Kidney epithelial cell (primary cell): Measurements from ENCODE around the gene WDR46. TPM values are rescaled to one million over a fixed set of nuclear protein-coding genes. Genes with fewer than 3 reads are reported as not detected.

Experiments used
- DNase-seq: peaks from one replicate; pipeline ENCODE4 v3.0.0-alpha.2; 2010; ENCODE audit warnings: low read depth
- H3K27me3 ChIP-seq: 2 replicates; pipeline ENCODE4 v1.6.0; 2011; ENCODE audit warnings: low read length; ENCODE audit not compliant: control insufficient read depth, insufficient read depth
- H3K36me3 ChIP-seq: 2 replicates; pipeline ENCODE4 v1.5.1; 2011; ENCODE audit warnings: low read length; ENCODE audit not compliant: control insufficient read depth, insufficient read depth
- H3K4me3 ChIP-seq: 2 replicates; pipeline ENCODE4 v1.5.1; 2011; ENCODE audit warnings: low read depth, mild to moderate bottlenecking, control low read depth, low read length
- CTCF ChIP-seq: IDR thresholded peaks from 2 replicates; pipeline ENCODE4 v1.5.1; 2011; ENCODE audit warnings: mild to moderate bottlenecking, moderate library complexity, low read length, control low read depth, inconsistent platforms; ENCODE audit not compliant: insufficient read depth, poor library complexity, severe bottlenecking
- total RNA-seq: library from RNA; depleted of rRNA; stranded (reverse); fragments of >200 nt; gene quantifications from 2 replicates; pipeline ENCODE4 v1.2.3, GENCODE V29; 2015

Gene WDR46
- total RNA-seq, result 53.2 and 70.5 TPM in 2 replicates

GRCh38 chr6:33288921-33289783, at the start of gene WDR46, which contains the start of gene PFDN6:
Gene WDR46 (minus strand): TSS chr6:33289239. CDS start chr6:33289170, 69 bp downstream.
Gene PFDN6 (plus strand): TSS chr6:33289601. CDS start chr6:33289857, 256 bp downstream.
- Histone ChIP-seq H3K4me3 (peak within 1 kb of the TSS; percentile 83), H3K36me3 (no peaks in the 10 kb centered on the region), H3K27me3 (no peaks in the 10 kb centered on the region)
- no peak for TF ChIP-seq CTCF
- DNase-seq, result no peak

GRCh38 chr6:33336495-33336894, 47.5 kb upstream of the WDR46 start:
- no peaks in the 10 kb centered on the region for H3K27me3 ChIP-seq
- no peaks in the 10 kb centered on the region for H3K36me3 ChIP-seq
- no peak overlapping the region for H3K4me3 ChIP-seq
- no peak for TF ChIP-seq CTCF
- no peak for DNase-seq

GRCh38 chr6:33335916-33336315, 46.9 kb upstream of the WDR46 start:
- DNase-seq, result no peak
- H3K36me3 ChIP-seq, result no peaks in the 10 kb centered on the region
- no peak for TF ChIP-seq CTCF
- H3K4me3 ChIP-seq, result no peak overlapping the region
- H3K27me3 ChIP-seq, result no peaks in the 10 kb centered on the region

GRCh38 chr6:33333666-33334065, 44.6 kb upstream of the WDR46 start:
- Histone ChIP-seq H3K4me3 (no peak overlapping the region), H3K36me3 (no peaks in the 10 kb centered on the region), H3K27me3 (no peaks in the 10 kb centered on the region)
- DNase-seq, result no peak
- no peak for TF ChIP-seq CTCF

- no peak for DNase-seq
- Histone ChIP-seq H3K36me3 (no peaks in the 10 kb centered on the region), H3K27me3 (no peaks in the 10 kb centered on the region), H3K4me3 (no peak overlapping the region)
- no peak for TF ChIP-seq CTCF
Observed at GRCh38 chr6:33330736-33331135, 41.7 kb upstream of the WDR46 start.
